HepG2 (cell line): ENCODE results near the gene SHC1. TPM values are rescaled to one million over a fixed set of nuclear protein-coding genes. Genes with fewer than 3 reads are reported as not detected.
A peak's percentile ranks its signal among the peaks of the same experiment; 100 is the strongest.

ENCODE experiments used
- ATAC-seq: fragments of 200-7000 bp; cut with Tn5 transposase; 3 replicates; pipeline ENCODE4 v1.9.1; 2020; ENCODE audit warnings: mild to moderate bottlenecking, moderate library complexity
- BruUV-seq: library from RNA; stranded (reverse); fragments of 400-500 nt; replicated peaks from 2 replicates; lab custom pipeline; 2021; lab: Mats Ljungman, UMichigan
- CTCF ChIA-PET: fragments of 300-600 bp; formaldehyde crosslinking; extraction: SDS; loops from one replicate; lab custom pipeline; 2021; ENCODE audit warnings: low total read pairs, inconsistent platforms, low intra/inter-chr PET ratio; lab: Yijun Ruan, JAX
- POLR2A ChIA-PET: fragments of 350-600 bp; sonication (Branson Sonifier 250); formaldehyde crosslinking; loops from one replicate; lab custom pipeline; 2020; ENCODE audit warnings: antibody characterized with exemption, inconsistent platforms; lab: Yijun Ruan, JAX
- DNase-seq: peaks from one replicate; pipeline ENCODE4 v3.0.0-alpha.2; 2015; ENCODE audit warnings: low spot score
- FAIRE-seq: peaks from 3 replicates; lab custom pipeline; 2011; peaks lifted over from hg19 to GRCh38; lab: Jason Lieb, UNC
- H2AFZ ChIP-seq: one replicate; pipeline ENCODE4 v1.6.1; 2011; ENCODE audit warnings: low read length, inconsistent platforms
- H3K27ac ChIP-seq: fragments of 300-600 bp; 3 replicates; pipeline ENCODE4 v1.8.0; 2011; ENCODE audit warnings: mixed run types, mild to moderate bottlenecking, mixed read lengths, low read length, inconsistent platforms; ENCODE audit not compliant: insufficient read depth; ENCODE audit errors: extremely low read length
- H3K27me3 ChIP-seq, 2 experiments: fragments of 200-600 bp in 1 of 2; 2 replicates in 1 of 2; 3 replicates in 1 of 2; pipeline versions ENCODE4 v1.6.0 to v1.8.0; 2011; ENCODE audit warnings: low read length in 2 of 2, mild to moderate bottlenecking in 2 of 2, moderate library complexity in 2 of 2, inconsistent platforms in 1 of 2; ENCODE audit not compliant: insufficient read depth in 2 of 2, control insufficient read depth in 1 of 2
- H3K36me3 ChIP-seq, 2 experiments: fragments of 200-600 bp in 1 of 2; replicated peaks in 1 of 2; 2 replicates in 1 of 2; 3 replicates in 1 of 2; pipeline versions ENCODE4 v1.5.1 to v1.8.0; 2011; ENCODE audit warnings: low read length in 2 of 2, inconsistent platforms in 1 of 2; ENCODE audit not compliant: insufficient read depth in 2 of 2, control insufficient read depth in 1 of 2
- H3K4me1 ChIP-seq: 2 replicates; pipeline ENCODE4 v1.5.1; 2012; ENCODE audit warnings: low read length, inconsistent platforms; ENCODE audit not compliant: insufficient read depth
- H3K4me2 ChIP-seq: 2 replicates; pipeline ENCODE4 v1.6.0; 2011; ENCODE audit warnings: low read depth, low read length, inconsistent platforms
- H3K4me3 ChIP-seq, 3 experiments: fragments of 200-600 bp in 1 of 3; sonication (generic), shearing (Covaris generic) in 1 of 3; replicated peaks in 1 of 3; 2 replicates each; pipeline ENCODE4 v1.5.1; 2011 to 2016; ENCODE audit warnings: low read length in 3 of 3, inconsistent platforms in 2 of 3, low read depth in 2 of 3, mild to moderate bottlenecking in 2 of 3, control low read depth in 1 of 3, mixed read lengths in 1 of 3; ENCODE audit not compliant: insufficient read depth in 1 of 3
- H3K79me2 ChIP-seq: one replicate; pipeline ENCODE4 v1.6.1; 2011; ENCODE audit warnings: low read length, inconsistent platforms; ENCODE audit not compliant: insufficient read depth
- H3K9ac ChIP-seq: 2 replicates; pipeline ENCODE4 v1.6.0; 2011; ENCODE audit warnings: mild to moderate bottlenecking, low read depth, low read length, inconsistent platforms; ENCODE audit not compliant: insufficient read depth
- H3K9me3 ChIP-seq: 2 replicates; pipeline ENCODE4 v1.5.1; 2012; ENCODE audit warnings: mild to moderate bottlenecking, low read length
- H4K20me1 ChIP-seq: 2 replicates; pipeline ENCODE4 v1.6.0; 2011; ENCODE audit warnings: inconsistent platforms, mild to moderate bottlenecking, low read length, moderate library complexity; ENCODE audit not compliant: insufficient read depth
- CBX1 ChIP-seq: IDR thresholded peaks from one replicate; pipeline ENCODE4 v1.6.1; 2016; ENCODE audit warnings: antibody characterized with exemption, low read depth
- FLYWCH1 ChIP-seq: sonication (generic); formaldehyde crosslinking; IDR thresholded peaks from 2 replicates; pipeline ENCODE4 v1.8.1; 2023; ENCODE audit warnings: mild to moderate bottlenecking, missing genetic modification reagents
- KDM1A ChIP-seq: IDR thresholded peaks from 2 replicates; pipeline ENCODE4 v1.6.1; 2016; ENCODE audit warnings: missing compliant biosample characterization
- PCBP2 ChIP-seq: fragments of 200-400 bp; formaldehyde crosslinking; optimal IDR thresholded peaks from 2 replicates; pipeline ENCODE3; 2018; ENCODE audit warnings: low read length, low read depth; ENCODE audit not compliant: poor library complexity, severe bottlenecking
- PHF8 ChIP-seq: sonication (generic); formaldehyde crosslinking; IDR thresholded peaks from 2 replicates; pipeline ENCODE4 v1.5.0; 2020; ENCODE audit warnings: missing genetic modification reagents
- SKI ChIP-seq: fragments of 450-650 bp; IDR thresholded peaks from one replicate; pipeline ENCODE4 v1.6.1; 2018; ENCODE audit warnings: mild to moderate bottlenecking; ENCODE audit not compliant: partially characterized antibody
- SNAPC2 ChIP-seq: sonication (generic); formaldehyde crosslinking; IDR thresholded peaks from 2 replicates; pipeline ENCODE4 v1.8.1; 2022; ENCODE audit warnings: mild to moderate bottlenecking, missing genetic modification reagents
- TOPORS ChIP-seq: sonication (generic); formaldehyde crosslinking; IDR thresholded peaks from 2 replicates; pipeline ENCODE4 v1.8.0; 2023; ENCODE audit warnings: mild to moderate bottlenecking, missing genetic modification reagents
- XBP1 ChIP-seq: sonication (generic); formaldehyde crosslinking; IDR thresholded peaks from 2 replicates; pipeline ENCODE4 v1.5.0; 2020; ENCODE audit warnings: missing genetic modification reagents
- ZBTB49 ChIP-seq: sonication (generic); formaldehyde crosslinking; IDR thresholded peaks from 2 replicates; pipeline ENCODE4 v1.4.0; 2020; ENCODE audit warnings: missing genetic modification reagents, borderline replicate concordance
- ZNF572 ChIP-seq: sonication (generic); formaldehyde crosslinking; IDR thresholded peaks from 2 replicates; pipeline ENCODE4 v1.5.1; 2020; ENCODE audit warnings: mild to moderate bottlenecking, missing genetic modification reagents
- ZNF619 ChIP-seq: sonication (generic); formaldehyde crosslinking; IDR thresholded peaks from 2 replicates; pipeline ENCODE4 v1.4.0; 2020; ENCODE audit warnings: mild to moderate bottlenecking, missing genetic modification reagents
- ZNF800 ChIP-seq: sonication (generic); formaldehyde crosslinking; IDR thresholded peaks from 2 replicates; pipeline ENCODE4 v1.4.0; 2020; ENCODE audit warnings: missing genetic modification reagents
- WGBS: methylation state at CpG from one replicate; pipeline ENCODE4 v1.1.6; 2017; ENCODE audit warnings: low lambda C conversion rate; 5-methylcytosine and 5-hydroxymethylcytosine counted together
- in situ Hi-C: cut with HindIII; loops from 2 replicates; pipeline ENCODE4 v1.10.0; 2017; ENCODE audit warnings: low pct_unique_long_range_greater_than_20kb; ENCODE audit not compliant: extremely low pct_ligation_motif_present
- intact Hi-C: fragments of 100-400 bp; cut with micrococcal nuclease; formaldehyde crosslinking; loops from one replicate; pipeline ENCODE4 v1.10.0; 2022; ENCODE audit not compliant: unreplicated experiment
- polyA plus RNA-seq, 8 experiments: library from polyadenylated mRNA; depleted of rRNA in 3 of 8; stranded (reverse) in 7 of 8; unstranded in 1 of 8; fragments of >200 nt; fragmentation: Illumina TruSeq in 4 of 8; extraction: Trizol in 4 of 8; gene quantifications; 2 replicates each; pipeline versions ENCODE4 v1.2.1 to v1.2.3, GENCODE V29; 2011 to 2016; ENCODE audit warnings: low read depth in 4 of 8, missing spikeins in 1 of 8, mixed read lengths in 1 of 8; ENCODE audit not compliant: insufficient read depth in 1 of 8
- total RNA-seq, 5 experiments: library from RNA; depleted of rRNA; stranded (reverse); fragments of >200 nt; fragmentation: Illumina TruSeq; extraction: Trizol; gene quantifications; 2 replicates each; pipeline ENCODE4 v1.2.3, GENCODE V29; 2016; ENCODE audit warnings: low read depth in 1 of 5
- TF ChIP-seq, protein P1 (sequence below): sonication (generic); formaldehyde crosslinking; IDR thresholded peaks from 2 replicates; pipeline ENCODE4 v1.5.1; 2020; ENCODE audit warnings: missing genetic modification reagents, mild to moderate bottlenecking, borderline replicate concordance

Gene SHC1
- total and polyA plus RNA-seq, 2 of the 13 experiments (the other 11 are each of a cell fraction or from before 2014, with no cell fraction given): 52.0 to 137 TPM

DNA sequence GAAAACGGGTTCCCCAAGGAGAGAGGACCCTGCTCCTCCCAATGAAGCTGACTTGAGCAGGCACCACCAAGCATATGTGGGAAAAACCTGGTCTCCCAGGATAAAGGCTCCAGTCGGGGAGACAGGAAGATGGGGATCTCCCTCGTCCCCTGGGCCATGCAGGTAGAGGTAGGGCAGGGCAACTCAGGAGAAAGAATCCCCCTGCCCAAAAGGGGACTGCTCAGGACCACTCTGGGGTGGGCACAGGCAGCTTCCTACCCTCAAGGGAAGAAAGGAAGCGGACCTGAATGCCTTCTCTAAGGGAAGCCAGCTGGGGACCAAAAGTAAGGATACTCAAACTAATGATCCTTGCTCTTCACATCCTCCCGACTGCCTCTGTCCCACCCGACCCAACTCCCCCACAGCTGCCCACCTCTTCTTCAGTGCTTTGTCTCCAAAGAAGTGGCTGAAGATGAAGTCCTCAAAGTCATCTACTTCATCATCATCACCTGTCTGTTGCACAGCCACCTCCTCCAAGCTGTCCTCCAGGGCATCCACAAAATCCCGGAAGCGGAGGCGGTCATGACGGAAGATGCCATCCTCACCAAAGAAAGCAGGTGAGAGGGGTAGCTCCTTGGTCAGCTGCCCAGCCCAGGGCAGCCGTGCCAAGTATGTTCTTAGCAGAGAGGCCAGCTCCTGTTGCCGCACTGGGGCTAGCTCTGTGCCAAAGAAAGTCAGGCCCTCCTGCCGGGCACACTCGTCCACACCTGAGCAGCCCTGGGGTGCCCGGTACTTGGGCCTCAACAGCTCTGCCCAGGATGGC, 25.2 kb downstream of the SHC1 start (continued):
- TF ChIP-seq ZNF800 (0 out of 2 replicates have a peak, but pooled peaks have one; percentile 12), ZNF572 (peak; percentile 58; the same call in 1 of the 2 replicates)

DNA sequence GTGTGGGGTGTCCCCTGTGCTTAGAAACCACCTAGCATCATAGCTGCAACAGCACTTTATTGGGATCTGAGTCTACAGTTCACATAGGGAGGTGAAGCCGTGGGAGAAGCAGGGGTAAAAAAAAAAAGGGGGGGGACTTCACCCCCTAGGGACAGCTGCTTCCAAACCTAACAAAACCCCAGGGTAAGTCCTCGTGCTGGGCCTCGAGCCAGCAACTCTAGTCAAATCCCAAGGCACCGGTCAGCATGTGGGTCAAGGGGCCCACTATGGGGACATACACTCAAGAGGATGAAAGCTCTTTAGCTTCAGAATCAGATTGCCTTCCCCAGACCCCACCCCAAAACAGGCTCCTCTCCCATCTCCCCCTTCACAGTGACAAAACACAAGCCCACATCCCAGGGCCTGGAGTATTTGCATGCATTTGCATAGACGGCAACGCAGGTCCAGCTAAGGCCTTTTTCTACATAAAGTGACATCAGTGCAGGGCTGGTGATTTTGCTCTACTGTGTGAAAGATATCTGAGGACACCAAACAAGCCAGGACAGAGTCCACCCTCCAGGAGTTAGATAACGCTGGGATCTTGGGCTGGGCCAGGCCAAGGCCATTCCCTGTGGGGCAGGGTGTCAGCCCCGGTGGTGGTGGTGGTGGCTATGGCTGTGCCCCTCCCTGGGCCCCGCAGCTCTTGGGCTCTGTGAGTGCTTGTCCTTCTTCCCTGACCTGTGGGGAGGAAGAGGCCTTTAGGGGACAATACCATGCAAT, 26.0 kb downstream of the SHC1 start:
- ChIA-PET CTCF (interaction anchor here (1.7 kb wide), 1 partner anchor 73 kb away, joined by 5 read pairs; no protein-coding TSS in a partner anchor), POLR2A (interaction anchor here (0.6 to 3.0 kb wide), 16 partner anchors 8 to 332 kb away, joined by 3 to 22 read pairs (median 4); partner anchors contain the start of genes ADAM15, EFNA4, PMVK and PYGO2)
- Histone ChIP-seq H2AFZ (no peak overlapping the region), H3K4me2 (peak overlapping the region; percentile 56), H3K27ac (peak overlapping the region; percentile 88), H3K9ac (peak overlapping the region; percentile 60), H3K4me3 (peak overlapping the region in 1 of 3 experiments; percentile 27; a peak in 2 of 6 replicates), H3K9me3 (no peaks in the 10 kb centered on the region), H3K4me1 (peaks cover 64% of the 10 kb centered on the region), H3K27me3 (no peaks in the 10 kb centered on the region), H3K36me3 (peaks cover 0 to 2% of the 10 kb centered on the region in 2 experiments; a peak in 2 of 5 replicates), H4K20me1 (no peaks in the 10 kb centered on the region), H3K79me2 (no peaks in the 10 kb centered on the region)
- BruUV-seq: no TSS peak
- WGBS: 4% methylated on average over 6 of the region's 9 CpGs
- peak; percentile 87 for DNase-seq
- intact Hi-C loops (loop anchor here (1.0 kb wide), 1 partner anchor 38 kb away; no protein-coding TSS in a partner anchor), in situ Hi-C loops (no loop called here)
- peak; percentile 99 for FAIRE-seq
- ATAC-seq: peak; percentile 83
- TF ChIP-seq, protein P1, sequence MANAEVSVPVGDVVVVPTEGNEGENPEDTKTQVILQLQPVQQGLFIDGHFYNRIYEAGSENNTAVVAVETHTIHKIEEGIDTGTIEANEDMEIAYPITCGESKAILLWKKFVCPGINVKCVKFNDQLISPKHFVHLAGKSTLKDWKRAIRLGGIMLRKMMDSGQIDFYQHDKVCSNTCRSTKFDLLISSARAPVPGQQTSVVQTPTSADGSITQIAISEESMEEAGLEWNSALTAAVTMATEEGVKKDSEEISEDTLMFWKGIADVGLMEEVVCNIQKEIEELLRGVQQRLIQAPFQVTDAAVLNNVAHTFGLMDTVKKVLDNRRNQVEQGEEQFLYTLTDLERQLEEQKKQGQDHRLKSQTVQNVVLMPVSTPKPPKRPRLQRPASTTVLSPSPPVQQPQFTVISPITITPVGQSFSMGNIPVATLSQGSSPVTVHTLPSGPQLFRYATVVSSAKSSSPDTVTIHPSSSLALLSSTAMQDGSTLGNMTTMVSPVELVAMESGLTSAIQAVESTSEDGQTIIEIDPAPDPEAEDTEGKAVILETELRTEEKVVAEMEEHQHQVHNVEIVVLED (CRISPR knock-in tag): peak; percentile 55; the same call in 1 of the 2 replicates
- TF ChIP-seq XBP1 (CRISPR knock-in tag) (no peak), PCBP2 (no peak), CBX1 (no peak), ZBTB49 (CRISPR knock-in tag) (no peak), FLYWCH1 (CRISPR knock-in tag) (no peak), ZNF619 (CRISPR knock-in tag) (no peak), PHF8 (CRISPR knock-in tag) (peak; percentile 36; the same call in 1 of the 2 replicates), TOPORS (CRISPR knock-in tag) (no peak), SNAPC2 (CRISPR knock-in tag) (peak; percentile 88), SKI (peak; percentile 41), KDM1A (CRISPR knock-in tag) (no peak)
